ENCODE data around the gene EIF3D.
"Not testable (repeated sequence)": the region's sequence is repeated elsewhere in the genome, so short reads cannot be mapped to it uniquely, and the experiment has no call there.

Gene EIF3D

DNA sequence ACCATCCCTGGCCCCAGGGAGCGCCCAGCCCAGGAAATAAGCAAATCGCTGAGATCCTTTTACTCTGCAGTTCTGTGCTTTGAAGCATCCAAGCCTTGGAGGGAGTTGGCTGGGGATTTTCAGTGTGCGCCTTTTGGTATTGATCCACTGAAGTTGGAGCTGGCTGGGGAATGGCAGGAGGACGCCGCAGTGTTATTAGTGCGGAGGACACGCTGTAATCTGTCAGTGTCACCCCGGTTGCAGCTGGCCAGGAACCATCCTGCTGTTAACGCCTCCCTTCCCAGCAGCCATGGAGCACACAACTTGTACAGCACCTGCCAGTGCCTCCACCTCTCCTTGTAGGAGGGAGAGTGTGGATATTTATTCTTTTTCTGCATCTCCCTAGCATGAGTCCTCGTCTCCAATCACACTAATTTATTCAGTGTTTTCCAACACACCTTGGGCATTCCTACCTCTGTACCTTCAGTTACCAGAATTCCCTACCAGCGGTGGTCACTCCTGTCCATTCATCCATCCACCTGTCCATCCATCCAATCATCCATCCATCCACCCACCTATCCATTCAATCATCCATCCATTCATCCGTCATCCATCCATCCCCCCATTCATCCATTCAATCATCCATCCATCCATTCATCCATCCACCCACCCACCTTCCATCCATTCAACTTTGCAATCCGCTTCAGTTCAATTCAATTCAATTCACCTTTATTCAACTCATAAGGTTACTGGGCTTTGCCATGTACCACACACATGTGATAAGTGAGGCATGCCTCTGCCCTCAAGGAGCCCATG, 21.9 kb upstream of the EIF3D start:
- DNase-seq (ENCODE audit: low read depth) = no peak

DNA sequence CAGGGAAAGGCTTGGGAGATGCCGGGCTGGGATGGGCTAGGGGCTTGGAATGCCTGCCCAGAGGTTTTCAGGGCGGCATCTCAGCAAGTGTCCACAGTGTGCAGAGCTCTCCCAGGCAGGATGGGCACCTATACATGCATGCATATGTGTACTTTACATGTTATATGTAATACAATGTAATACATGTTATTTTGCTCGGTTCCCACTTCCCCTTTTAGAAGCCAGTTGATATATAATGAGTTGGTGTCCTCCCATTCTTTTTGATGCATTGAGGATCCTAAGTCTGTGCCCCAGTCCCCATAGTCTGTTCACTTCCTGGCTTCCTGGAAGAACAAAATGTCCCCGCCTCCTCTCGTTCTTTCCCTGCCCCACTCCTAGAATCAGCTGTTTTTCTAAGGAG, 20.1 kb upstream of the EIF3D start:
- no peak for DNase-seq (ENCODE audit: low read depth)

DNA sequence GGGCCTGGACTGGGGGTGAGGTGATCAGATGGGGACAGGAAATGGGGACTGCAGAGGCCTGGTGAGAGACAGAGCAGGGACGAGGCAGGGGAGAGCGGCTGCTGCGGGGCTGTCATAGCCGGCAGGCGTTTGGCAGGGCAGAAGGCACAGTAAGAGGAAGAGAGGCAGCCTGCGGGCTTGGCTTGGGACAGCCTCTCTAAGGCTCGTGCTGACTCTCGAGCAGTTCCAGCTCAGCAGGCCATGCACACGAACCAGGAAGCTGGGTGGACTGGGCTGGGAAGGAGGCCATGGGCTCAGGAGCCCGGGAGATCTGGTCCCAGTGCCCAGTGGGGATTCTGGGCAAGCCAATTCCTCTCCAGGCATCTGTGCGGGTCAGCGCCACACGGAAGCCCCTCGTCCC, 19.6 kb upstream of the EIF3D start:
- no peak for DNase-seq (ENCODE audit: low read depth)

DNA sequence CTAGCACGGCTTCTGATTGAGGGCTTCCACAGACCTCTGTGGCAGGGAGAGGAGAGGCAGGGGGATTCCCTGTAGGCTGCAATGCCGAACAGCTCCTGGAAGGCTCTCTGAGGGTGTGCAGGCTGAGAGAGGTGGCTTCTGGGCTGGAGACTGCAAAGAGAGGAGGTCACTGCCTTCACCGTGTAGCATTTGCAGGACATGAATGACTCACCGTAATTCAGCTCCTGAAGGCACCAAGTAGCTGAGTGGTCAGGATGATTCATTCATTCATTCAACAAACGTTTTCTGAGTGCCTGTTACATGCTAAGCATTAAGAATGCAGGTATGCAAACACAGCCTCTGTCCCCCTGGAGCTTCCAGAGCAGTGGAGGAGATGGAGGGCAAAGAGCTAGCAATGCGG, 18.0 kb upstream of the EIF3D start:
- DNase-seq (ENCODE audit: low read depth) = no peak

DNA sequence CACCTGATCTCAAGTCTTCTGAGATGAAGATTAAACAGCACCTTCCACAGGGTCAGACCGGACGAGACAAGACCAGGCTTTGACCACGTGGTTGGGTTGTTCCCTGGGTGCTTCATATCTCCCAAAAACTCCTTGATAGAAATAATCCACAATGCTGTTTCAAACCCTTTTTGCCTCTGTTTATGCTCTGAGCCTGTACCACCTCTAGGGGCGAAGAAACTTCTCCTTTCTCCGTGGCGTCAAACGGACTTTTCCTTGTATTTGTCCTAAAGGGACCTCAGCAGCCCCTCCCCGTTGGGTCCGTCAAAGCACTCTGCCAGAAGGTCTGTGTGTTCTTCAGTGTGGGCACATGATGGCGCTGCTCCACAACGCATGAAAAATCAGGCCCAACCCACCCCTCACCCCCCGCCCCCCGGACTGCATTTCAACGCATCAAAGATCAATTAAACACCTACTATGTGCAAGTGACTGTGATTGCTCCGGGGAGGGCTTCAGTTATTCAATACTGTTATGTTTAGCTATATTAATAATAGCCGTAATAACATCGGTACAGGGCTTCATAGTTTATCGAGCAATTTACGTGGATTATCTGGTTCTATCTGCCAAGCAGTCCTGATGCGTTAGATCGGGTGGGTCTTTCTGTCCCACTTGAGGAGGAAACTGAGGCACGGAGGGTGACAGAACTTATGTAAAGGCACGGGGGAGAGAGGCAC, 17.3 kb upstream of the EIF3D start:
- DNase-seq (ENCODE audit: low read depth) = no peak

DNA sequence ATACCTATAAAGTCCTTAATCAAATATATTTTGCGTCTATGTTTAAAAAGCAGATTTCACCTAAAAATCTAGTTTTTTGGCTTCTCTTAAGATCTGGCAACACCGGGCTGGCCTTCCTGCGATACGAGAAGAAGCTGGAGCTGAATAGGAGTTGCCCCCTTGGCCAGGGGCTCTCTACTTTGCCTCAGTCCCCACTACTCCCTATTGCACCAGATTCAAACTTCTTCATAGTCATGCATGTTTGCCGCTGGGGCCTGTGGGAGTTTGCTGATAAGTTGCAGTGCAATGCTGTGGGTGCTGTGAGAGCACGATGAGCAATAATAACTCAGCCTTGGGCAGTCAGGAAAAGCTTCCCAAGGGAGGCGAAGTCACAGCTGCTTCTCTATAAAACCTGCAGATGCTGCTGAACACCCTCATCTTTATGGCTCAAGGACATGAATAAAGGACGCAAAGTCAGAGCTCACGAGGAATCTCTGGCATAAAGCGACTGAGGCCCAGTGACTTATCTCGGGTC, 15.2 kb upstream of the EIF3D start:
- DNase-seq (ENCODE audit: low read depth) = no peak

DNA sequence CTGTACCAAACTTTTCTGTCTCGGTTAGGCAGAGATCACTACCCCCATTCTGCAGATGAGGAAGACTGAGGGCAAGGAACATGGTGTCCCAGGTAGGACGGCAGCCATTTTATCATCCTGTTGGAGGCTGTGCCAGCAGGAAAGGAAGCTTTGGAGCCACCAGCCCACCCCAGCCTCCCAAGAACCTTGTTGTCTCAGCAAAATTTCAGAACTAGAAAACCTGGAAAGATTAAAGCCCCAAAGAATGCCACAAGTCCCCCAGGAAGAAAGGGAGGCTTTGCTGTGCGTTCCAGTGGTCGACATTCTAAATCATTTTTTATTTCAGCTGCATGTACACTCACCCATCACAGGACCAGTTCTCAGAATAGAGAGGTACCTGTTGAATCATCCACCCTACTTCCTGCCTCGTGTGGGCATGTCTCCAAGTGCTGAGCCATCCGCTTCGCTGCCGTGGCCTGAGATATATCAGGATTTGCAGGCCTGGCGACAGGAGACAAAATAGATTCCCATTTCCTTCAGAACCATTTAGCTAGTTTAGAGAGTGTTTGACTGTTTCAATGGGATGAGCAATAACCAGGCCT, 13.0 kb upstream of the EIF3D start:
- DNase-seq (ENCODE audit: low read depth) = no peak

DNA sequence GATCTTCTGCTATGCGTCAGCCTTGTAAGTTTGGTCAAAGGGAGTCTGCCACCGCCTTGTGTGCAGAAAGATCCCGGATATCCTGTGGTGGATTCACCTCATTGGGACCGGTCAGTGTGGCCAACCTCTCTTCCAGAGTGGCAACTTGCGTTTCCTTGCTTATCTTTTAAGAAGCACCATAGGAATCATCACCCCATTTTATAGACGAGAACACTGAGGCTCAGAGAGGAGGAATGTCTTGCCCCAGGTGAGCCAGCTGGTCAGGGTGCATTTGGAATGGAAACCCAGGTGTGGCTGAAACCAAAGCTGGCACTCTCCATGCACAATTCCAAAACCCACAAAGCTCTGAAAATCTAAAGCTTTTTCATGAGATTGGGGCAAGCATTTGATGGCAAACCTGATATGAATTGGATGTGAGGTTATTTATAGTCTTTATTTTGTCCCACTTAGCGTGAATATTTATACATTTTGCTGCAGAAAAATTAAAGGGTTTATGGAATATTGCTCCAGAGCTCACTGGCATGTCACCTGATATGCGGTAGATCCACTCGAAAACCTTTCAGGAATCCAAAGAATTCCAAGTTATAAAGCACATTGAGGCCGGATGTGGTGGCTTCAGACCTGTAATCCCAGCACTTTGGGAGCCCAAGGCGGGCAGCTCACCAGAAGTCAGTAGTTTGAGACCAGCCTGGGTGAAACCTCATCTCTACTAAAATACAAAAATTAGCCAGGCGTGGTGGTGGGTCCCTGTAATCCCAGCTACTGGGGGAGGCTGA, 12.1 kb upstream of the EIF3D start:
- DNase-seq (ENCODE audit: low read depth) = no peak

DNA sequence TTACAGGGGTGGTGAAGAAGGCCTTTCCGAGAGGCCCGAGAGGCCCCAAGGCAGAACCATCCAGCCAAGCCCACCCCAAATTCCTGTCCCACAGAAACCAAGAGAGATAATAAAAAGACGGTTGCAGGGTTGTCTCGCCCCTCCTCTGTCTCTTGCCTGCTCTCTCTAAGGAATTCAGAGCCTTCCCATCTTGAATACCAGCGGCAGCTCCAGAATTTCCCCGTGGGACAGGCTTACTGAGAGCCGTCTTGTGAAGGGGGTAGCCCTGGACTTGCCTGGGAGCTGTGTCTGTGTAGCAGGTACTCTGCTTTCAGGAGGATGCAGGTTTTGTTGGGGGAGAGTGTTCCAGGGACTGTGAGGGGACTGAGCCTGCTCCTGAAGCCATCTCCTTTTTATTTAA, 9.6 kb upstream of the EIF3D start:
- no peak for DNase-seq (ENCODE audit: low read depth)

DNA sequence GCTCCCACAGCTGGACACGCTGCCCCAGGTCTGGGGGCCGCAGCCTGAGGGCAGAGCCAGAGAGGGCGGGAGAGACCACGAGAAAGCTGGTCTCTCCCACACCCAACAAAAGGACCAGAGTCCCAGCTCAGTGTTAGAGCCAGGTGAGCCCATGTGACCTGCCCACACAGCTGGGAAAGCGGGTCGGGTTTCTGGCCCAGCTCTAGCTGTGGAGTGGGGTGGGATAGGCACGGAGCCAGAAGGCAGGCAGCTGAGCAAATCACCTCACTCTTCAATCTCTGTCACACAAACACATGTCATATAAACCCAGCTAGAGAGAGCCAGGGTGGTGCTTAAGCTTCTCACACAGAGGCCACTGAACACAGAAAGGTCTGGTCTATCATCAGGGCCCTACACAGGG, 7.8 kb upstream of the EIF3D start:
- DNase-seq (ENCODE audit: low read depth) = no peak

DNA sequence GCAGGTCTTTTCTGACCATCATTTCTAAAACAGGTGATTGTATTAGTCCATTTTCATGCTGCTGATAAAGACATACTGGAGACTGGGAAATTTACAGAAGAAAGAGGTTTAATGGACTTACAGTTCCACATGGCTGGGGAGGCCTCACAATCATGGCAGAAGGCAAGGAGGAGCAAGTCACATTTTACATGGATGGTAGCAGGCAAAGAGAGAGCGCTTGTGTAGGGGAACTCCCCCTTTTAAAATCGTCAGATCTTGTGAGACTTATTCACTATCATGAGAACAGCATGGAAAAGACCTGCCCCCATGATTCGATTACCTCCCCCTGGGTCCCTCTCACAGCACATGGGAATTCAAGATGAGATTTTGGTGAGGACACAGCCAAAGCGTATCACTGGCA, 4.4 kb upstream of the EIF3D start:
- DNase-seq (ENCODE audit: low read depth) = not testable (repeated sequence)

DNA sequence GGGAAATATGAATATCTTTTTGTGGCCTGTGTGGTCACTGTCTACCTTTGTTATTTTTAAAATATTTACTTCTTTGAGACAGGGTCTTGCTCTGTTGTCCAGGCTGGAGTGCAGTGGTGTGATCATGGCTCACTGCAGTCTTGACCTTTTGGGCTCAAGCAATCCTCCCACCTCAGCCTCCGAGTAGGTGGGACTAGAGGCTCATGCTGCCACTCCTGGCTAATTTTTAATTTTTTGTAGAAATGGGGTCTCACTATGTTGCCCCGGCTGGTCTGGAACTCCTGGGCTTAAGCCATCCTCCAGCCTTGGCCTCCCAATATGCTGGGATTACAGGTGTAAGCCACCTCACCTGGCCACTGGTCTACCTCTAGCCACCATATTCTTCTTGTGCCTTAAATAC, 3.5 kb upstream of the EIF3D start:
- no peak for DNase-seq (ENCODE audit: low read depth)

DNA sequence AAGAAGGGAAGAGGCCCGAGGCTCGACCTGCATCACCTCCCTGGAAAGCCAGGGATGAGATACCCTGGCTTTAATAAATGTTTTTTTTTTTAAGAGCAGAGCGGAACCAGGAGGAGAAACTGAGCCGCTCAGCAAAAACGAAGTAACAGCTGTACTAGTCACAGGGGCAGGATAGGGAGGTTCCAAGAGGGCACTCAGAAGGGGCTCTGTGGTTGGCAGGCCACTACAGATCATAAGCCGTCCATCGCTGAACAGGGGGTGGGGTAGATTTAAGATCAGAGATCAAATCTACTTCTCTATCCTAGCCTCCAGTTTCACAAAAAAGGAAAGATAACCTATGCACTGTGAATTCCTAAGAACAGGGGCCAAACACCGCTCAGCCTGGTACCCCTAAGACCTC, 625 bp downstream of the EIF3D start:
- no peak for DNase-seq (ENCODE audit: low read depth)

DNA sequence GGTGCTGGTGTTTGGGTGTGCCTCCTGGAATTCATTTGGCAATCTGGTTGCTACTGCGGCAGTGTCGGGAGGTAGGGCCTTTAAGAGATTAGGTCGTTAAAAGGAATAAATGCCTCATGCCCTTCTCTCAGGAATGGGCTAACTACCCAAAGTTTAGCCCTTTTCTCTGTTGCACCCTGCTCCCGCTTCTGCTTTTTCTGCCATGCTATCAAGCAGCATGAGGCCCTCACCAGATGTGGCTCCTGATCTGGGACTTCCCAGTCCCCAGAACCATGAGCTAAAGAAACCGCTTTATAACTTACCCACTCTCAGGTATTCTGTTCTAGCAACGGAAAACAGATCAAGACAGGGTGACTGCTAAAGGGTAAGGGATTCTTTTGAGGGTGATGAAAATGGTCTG, 6.3 kb downstream of the EIF3D start:
- DNase-seq (ENCODE audit: low read depth) = no peak

DNA sequence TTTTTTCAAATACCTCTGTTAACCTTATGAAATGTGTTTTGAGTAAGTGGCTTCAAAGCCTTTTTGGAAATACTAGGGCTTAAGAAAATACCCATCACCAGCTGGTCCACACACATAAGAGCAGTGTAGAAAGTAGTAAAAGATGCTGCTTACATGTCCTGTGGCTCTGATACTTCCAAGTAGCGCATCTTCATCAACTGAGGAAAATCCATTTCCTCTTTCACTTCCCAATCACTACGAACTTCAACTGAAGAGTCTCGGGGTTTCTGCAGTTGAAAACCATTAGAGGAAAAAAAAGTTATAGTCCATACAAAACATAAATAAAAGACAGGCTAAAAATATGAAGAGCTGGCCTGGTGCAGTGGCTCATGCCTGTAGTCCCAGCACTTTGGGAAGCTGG, 8.5 kb downstream of the EIF3D start:
- no peak for DNase-seq (ENCODE audit: low read depth)

DNA sequence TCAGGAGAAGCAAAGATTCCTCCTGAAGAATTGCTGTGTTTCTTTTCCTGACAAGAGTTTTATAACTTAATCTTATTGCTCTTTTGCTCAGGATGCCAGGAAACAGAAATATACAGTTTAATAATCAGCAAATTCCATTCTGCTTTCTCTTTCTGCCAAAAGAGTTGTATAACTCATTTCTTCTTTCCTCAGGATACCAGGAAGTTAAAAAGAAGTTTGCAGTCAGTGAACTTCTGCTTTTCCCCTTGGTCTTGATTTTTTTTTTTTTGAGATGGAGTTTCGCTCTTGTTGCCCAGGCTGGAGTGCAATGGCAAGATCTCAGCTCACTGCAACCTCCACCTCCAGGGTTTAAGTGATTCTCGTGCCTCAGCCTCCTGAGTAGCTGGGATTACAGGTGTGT, 9.1 kb downstream of the EIF3D start:
- not testable (repeated sequence) for DNase-seq (ENCODE audit: low read depth)

DNA sequence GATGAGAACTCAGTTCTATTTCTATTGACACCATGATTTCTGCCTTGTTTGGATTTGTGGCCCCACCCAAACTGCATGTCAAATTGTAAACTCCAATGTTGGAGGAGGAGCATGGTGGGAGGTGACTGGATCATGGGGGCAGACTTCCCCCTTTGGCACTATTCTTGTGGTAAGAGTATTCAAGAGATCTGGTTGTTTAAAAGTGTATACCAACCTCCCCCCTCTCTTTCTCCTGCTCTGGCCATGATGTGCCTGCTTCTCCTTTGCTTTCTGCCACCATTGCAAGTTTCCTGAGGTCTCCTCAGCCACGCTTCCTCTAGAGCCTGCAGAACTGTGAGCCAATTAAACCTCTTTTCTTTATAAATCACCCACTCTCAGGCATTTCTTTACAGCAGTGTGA, 14.2 kb downstream of the EIF3D start:
- no peak for DNase-seq (ENCODE audit: low read depth)

DNA sequence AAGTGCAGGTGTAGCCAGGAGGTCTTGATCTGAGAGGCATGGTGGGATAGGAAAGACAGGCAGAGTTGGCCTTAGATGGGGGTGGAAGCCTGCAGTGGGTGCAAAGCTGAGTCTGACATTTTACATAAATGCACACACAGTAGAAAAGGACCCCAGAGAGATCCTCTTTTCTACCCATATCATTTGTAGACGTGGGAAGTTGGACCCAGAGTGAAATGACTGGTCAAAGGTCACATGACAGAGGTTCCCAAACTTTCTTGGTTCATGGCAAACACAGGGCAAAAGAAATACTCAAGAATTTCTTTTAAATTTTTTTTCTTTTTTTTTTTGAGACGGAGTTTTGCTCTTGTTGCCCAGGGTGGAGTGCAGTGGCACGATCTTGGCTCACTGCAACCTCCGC, 16.0 kb downstream of the EIF3D start:
- no peak for DNase-seq (ENCODE audit: low read depth)

DNA sequence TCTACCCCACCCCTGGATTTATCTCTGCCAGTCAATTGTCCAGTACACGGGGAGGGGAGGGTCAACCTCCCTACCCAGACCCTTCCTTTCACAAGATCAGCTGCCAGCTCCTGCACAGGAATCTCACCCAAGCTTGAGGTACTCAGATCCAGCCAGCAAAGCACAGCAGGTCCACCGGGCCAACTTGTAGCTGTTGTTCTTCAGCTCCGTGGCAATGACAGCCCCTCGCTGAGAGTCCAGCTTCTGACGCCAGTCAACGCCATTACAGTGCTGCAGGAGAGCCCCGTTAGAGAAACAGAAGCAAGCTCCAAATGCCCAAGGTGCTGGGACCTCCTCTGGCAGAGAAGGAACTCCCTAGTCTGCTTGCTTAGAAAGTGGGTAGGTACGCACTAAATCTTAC, 16.6 kb downstream of the EIF3D start:
- no peak for DNase-seq (ENCODE audit: low read depth)

DNA sequence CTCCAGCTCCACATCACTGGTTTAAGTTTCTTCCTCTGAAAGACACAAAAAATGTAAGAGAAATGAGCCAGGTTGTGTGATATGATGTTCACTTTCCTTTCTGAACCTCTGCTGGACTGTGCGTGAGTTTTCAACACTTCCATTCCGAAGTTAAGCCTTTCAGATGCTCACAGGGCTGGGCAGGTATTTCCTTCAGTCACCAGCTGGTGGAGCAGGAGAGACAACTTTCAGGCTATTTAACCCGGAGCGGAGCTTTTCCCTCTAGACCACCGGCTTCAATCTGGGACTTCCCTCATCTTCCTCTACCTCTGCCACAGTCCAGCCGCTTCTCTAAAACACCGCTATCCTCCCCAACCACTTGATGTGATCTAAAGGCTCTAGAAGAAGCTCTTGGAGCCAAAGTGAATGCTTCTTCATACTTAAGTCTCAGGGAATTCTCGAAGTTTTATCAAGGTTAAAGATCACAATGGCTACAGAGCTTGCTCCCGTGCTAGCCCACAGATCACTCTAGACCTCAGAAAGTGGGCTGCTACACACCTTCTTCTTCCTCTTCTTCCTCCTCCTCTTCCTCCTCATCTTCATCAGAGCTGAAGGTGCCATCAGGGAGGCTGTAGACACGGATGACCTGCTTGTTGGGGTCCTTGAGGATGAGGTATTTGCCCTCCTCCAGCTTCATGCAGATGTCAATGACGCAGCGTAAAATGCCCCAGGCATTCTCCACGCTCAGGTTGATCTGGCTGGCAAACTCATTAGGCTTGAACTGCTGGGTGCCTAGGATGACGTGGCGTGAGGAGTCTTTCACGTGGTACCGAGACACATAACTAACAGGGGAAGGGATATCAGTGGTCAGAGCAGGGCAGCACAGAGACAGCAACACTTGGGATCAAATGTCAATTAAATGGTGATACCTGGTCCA, 17.7 kb downstream of the EIF3D start:
- DNase-seq (ENCODE audit: low read depth) = no peak

DNA sequence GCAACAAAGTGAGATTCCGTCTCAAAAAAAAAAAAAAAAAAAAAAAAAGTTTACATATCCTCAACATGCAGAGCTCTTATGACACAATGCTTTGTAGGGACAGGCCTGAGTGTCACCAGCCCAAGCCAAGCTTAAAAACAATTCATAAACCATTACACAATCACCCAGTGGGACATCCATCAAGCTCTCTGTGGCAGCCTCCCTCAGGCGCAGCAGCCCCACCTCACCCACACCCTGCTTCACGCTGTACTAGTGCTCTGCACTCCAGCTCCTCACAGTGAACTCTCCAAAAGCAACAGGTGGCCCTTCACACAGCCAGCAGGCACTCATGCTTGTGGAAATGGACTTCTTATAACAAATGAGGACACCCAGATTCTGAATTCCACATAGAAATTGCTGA, 18.6 kb downstream of the EIF3D start:
- no peak for DNase-seq (ENCODE audit: low read depth)
